ENCODE data around the gene GCLM.

DNA sequence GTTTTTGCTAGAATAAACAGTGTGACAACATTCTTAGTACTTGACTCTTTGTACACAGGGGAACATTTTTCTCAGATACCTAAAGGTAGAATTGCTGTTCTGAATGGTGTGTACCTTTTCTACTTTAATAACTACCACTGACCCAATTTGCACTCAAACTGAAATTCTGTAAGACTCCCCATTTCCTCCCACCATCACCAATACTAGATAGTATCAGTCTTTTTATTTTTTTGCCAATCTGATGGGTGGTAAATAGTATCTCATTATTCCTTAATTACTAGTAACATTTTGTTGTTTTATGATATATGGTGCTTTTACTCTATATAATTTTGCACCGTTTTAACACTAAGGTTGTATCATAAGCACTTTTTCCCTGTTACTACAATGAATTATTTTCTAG is 28.8 kb upstream of the GCLM start:
- TF ChIP-seq POLR2A (IDR thresholded peaks at IDR 0.05) (no peak), POLR2AphosphoS5 (IDR thresholded peaks at IDR 0.05; ENCODE audit: insufficient read depth in 1 of 2, low read depth in 1 of 2) (no peak)
- TF ChIP-seq, protein P1, sequence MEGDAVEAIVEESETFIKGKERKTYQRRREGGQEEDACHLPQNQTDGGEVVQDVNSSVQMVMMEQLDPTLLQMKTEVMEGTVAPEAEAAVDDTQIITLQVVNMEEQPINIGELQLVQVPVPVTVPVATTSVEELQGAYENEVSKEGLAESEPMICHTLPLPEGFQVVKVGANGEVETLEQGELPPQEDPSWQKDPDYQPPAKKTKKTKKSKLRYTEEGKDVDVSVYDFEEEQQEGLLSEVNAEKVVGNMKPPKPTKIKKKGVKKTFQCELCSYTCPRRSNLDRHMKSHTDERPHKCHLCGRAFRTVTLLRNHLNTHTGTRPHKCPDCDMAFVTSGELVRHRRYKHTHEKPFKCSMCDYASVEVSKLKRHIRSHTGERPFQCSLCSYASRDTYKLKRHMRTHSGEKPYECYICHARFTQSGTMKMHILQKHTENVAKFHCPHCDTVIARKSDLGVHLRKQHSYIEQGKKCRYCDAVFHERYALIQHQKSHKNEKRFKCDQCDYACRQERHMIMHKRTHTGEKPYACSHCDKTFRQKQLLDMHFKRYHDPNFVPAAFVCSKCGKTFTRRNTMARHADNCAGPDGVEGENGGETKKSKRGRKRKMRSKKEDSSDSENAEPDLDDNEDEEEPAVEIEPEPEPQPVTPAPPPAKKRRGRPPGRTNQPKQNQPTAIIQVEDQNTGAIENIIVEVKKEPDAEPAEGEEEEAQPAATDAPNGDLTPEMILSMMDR (IDR thresholded peaks at IDR 0.05), result no peak

Data from vagina (tissue), 2 donors.